HEK293 (cell line): ENCODE data around the gene GART.

Experiments used
- CTCF ChIP-seq: fragments of 450-650 bp; formaldehyde crosslinking; IDR thresholded peaks from 2 replicates; pipeline ENCODE4 v1.5.1; 2016; ENCODE audit warnings: missing biosample characterization, missing genetic modification characterization
- ELK4 ChIP-seq: IDR thresholded peaks from 2 replicates; pipeline ENCODE4 v1.6.1; 2011; ENCODE audit warnings: mild to moderate bottlenecking, low read depth, low read length, borderline replicate concordance
- FEZF1 ChIP-seq: fragments of 450-650 bp; formaldehyde crosslinking; IDR thresholded peaks from 2 replicates; pipeline ENCODE4 v1.5.1; 2016; ENCODE audit warnings: missing biosample characterization, missing genetic modification characterization
- KLF7 ChIP-seq: fragments of 450-650 bp; formaldehyde crosslinking; IDR thresholded peaks from 2 replicates; pipeline ENCODE4 v1.5.1; 2016; ENCODE audit warnings: missing biosample characterization, missing genetic modification characterization, borderline replicate concordance
- SCRT1 ChIP-seq: fragments of 450-650 bp; formaldehyde crosslinking; IDR thresholded peaks from 2 replicates; pipeline ENCODE4 v1.5.1; 2016; ENCODE audit warnings: missing biosample characterization, missing genetic modification characterization, borderline replicate concordance
- SP2 ChIP-seq: fragments of 450-650 bp; formaldehyde crosslinking; IDR thresholded peaks from 2 replicates; pipeline ENCODE4 v1.5.1; 2016; ENCODE audit warnings: missing biosample characterization, missing genetic modification characterization
- ZBTB11 ChIP-seq: fragments of 450-650 bp; formaldehyde crosslinking; conservative IDR thresholded peaks from 2 replicates; pipeline ENCODE4 v1.5.1; 2016; ENCODE audit warnings: low read depth, missing biosample characterization, missing genetic modification characterization
- ZBTB44 ChIP-seq: fragments of 450-650 bp; IDR thresholded peaks from 2 replicates; pipeline ENCODE4 v1.5.1; 2018; ENCODE audit warnings: missing biosample characterization, mild to moderate bottlenecking, missing genetic modification characterization
- ZNF223 ChIP-seq: fragments of 450-650 bp; formaldehyde crosslinking; IDR thresholded peaks from 2 replicates; pipeline ENCODE4 v1.5.1; 2016; ENCODE audit warnings: missing biosample characterization, missing genetic modification characterization
- ZNF292 ChIP-seq: fragments of 450-650 bp; formaldehyde crosslinking; IDR thresholded peaks from 2 replicates; pipeline ENCODE4 v1.5.1; 2016; ENCODE audit warnings: low read depth, missing biosample characterization, missing genetic modification characterization, borderline replicate concordance
- ZNF426 ChIP-seq: fragments of 450-650 bp; formaldehyde crosslinking; IDR thresholded peaks from 2 replicates; pipeline ENCODE4 v1.5.1; 2017; ENCODE audit warnings: missing biosample characterization, missing genetic modification characterization, mild to moderate bottlenecking, inconsistent platforms, moderate library complexity

- no peak for TF ChIP-seq ZNF223
- no peak for TF ChIP-seq CTCF (tag by site-specific recombination)
- no peak for TF ChIP-seq ELK4
- TF ChIP-seq FEZF1 (tag by site-specific recombination): no peak
- no peak for TF ChIP-seq SCRT1 (tag by site-specific recombination)
- no peak for TF ChIP-seq KLF7
- TF ChIP-seq SP2 (tag by site-specific recombination): no peak
- no peak for TF ChIP-seq ZNF426
- no peak for TF ChIP-seq ZBTB44 (tag by site-specific recombination)
- no peak for TF ChIP-seq ZBTB11 (tag by site-specific recombination)
- no peak for TF ChIP-seq ZNF292 (tag by site-specific recombination)
Observed at GRCh38 chr21:33505833-33506232, 36.1 kb downstream of the GART start.
